GM18508 (cell line): ENCODE results near the gene STON1.
"Not testable (repeated sequence)": the region's sequence is repeated elsewhere in the genome, so short reads cannot be mapped to it uniquely, and the experiment has no call there.

Experiments used
- ATAC-seq: cut with Tn5 transposase; IDR thresholded peaks from one replicate; pipeline ENCODE4 v1.9.1; 2021; ENCODE audit warnings: moderate number of reproducible peaks; ENCODE audit not compliant: insufficient read depth, unreplicated experiment

The STON1 gene

GRCh38 chr2:48567671-48568070 lies 37.7 kb downstream of the STON1 start:
- no peak for ATAC-seq

DNA sequence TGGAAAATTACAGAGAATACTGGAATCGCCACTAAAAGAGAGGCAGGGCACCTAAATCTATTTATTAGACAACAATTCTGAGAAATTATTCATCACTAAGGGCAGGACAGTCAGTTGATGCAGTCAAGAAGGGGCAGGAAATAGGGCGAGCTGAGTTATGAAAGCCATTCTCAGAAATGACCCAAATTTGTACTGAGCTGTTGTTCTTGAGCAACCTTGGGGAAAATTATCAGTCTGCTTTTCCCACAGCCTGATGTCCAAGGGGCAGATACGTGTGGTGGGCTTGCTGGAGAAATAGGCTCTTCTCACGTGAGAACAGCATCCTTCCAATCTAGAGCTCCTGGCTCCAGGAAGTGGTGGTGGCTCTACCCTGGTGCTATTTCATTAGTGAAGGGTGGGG lies 38.6 kb downstream of the STON1 start:
- ATAC-seq = no peak

DNA sequence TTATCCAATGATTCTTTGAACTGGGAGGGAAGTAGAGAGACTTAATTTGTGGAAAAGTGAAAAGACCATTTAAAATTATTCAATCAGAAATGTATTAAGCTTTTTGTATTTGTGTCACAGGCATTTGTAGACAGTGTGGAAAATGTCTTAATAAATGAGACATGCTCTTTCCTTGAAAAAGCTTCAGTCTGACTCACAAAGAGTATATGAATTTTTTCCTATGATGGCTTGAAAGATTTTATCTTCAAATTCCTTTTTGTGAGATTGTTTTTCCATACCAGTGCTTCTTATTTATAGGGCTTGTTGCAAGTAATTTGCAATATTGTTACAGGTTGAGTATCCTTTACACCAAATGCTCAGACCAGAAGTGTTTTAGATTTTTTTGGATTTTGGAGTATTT lies 39.5 kb downstream of the STON1 start:
- no peak for ATAC-seq

GRCh38 chr2:48572816-48573215 lies 42.9 kb downstream of the STON1 start:
- no peak for ATAC-seq

DNA sequence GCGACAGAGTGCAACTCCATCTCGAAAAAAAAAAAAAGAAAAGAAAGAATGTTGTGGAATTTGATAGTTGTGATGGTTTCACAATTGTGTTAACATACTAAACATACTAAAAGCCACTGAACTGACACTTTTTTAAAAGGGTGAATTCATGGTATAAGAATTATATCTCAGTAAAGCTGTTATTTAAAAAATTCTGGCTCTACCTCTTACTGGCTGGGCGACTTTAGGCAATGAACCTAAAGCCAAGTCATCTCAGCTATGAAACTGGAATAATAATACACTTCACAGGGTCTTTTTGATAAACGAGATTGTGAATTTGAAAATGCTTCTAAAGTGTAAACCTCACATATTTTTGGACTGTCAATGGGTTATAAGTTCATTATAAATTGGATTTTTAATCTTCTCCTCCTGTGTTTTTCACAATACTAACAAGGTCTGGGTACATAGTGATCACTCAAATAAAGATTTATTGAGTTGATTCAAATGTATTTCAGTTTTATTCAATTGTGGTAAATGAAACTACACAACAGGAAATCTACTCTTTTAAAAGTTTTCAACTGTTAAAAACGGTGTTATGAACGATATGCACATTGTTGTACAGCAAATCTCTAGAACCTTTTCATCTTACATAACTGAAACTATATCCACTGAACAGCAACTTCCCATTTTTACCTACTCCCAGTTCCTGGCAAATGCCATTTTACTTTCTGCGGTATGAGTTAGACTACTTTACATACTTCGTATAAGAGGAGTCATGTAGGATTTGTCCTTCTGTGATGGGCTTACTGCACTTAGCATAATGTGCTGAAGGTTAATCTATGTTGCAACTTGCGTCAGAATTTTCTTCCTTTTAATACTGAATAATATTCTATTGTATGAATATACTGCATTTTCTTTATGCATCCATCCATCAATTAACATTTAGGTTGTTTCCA lies 44.7 kb downstream of the STON1 start:
- ATAC-seq = no peak

DNA sequence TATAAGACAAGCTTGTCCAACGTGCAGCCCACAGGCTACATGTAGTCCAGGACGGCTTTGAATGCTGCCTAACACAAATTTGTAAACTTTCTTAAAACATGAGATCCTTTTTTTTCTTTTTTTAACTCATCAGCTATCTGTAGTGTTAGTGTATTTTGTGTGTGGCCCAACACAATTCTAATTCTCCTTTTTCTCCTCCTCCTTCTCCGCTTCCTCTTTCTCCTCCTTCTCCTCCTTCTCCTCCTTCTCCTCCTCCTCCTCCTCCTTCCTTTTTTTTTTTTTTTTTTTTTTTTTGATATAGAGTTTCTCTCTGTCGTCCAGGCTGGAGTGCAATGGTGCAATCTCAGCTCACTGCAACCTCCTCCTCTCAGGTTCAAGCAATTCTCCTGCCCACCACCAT lies 48.4 kb downstream of the STON1 start:
- ATAC-seq = no peak

DNA sequence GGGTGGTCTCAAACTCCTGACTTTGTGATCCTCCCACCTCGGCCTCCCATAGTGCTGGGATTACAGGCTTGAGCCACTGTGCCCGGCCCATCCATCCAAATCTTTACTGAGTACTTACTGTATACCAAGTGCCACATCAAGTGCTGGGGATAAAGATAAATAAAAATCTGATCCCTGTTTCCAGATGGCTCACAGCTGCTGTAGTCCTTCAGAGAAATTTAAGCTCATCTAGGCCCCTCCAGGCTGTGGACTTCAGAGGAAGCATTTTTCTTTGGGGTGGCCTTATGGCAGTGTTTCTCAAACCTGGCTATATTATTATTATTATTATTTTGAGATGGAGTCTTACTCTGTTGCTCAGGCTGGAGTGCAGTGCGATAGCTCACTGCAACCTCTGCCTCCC lies 54.0 kb downstream of the STON1 start:
- no peak for ATAC-seq

DNA sequence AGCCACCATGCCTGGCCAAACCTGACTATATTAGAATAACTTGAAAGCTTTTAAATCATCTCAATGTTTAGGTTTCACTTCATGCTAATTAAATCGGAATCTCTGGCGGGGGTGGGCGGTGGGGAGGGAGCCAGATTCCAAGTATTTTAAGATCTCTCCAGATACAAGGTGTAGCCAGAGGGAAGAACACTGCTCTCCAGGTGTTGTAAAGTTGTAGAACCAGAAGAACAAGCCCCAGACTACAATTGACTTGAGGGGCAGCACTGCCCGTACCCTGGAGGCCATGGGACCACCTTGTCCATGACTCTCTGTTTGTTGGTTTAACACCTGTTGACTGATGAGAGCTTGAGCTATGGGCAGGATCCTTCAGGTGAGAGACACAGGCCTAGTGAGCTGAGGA lies 54.6 kb downstream of the STON1 start:
- no peak for ATAC-seq

DNA sequence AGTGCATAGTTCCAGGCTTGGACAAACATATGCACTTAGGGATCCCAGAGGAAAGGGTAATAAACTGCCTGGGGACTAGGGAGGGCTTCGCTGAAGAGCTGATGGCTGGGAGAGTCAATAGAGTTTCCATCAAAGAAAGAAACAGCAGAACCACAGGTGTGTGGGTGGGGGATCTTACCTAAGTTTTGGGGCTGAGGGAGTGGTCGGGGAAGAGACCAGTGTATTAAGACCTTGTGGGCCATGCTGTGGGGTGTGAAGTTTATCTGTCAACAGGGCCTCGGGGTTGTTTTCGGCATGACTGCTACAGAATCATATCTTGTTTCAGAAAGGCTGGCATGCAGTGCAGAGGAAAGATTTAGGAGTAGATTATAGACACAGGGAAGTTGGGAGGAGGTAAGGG lies 56.5 kb downstream of the STON1 start:
- no peak for ATAC-seq

DNA sequence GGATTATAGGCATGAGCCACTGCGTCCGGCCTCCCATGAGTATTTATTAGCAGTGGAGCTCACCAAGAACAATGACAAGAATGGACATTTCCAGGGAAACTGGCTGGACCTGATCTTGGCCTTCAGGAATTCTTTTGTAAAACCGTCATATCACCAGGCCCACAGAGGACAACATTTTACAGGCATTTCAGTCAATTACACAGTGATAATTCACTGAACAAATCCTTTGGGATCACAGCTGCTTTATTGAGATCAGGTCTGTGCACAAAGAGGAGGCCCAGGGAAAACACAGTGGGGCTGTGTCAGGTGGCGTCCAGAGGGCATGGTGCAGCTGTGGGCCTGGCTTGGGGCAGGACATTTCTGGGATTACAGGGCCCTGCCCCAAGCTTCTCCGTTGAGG lies 57.6 kb downstream of the STON1 start:
- ATAC-seq = no peak

DNA sequence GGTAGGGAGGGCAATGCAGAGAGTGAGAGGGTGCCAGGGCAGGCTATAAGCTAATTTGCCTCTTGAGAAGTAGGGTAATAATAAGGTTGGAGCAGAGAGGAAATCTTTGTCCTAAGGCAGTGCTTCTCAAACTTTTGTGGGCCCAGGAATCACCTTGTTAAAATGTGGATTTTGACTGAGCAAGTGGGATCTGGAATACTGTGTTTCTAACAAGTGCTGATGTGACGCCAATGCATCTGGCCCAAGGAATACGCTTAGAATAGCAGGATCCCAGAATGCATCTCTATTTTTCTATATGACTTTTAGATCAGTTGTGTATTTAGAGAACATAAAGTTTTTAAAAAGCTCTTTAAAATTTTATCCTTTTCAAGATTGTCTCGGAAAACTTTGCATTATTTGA lies 58.0 kb downstream of the STON1 start:
- no peak for ATAC-seq

DNA sequence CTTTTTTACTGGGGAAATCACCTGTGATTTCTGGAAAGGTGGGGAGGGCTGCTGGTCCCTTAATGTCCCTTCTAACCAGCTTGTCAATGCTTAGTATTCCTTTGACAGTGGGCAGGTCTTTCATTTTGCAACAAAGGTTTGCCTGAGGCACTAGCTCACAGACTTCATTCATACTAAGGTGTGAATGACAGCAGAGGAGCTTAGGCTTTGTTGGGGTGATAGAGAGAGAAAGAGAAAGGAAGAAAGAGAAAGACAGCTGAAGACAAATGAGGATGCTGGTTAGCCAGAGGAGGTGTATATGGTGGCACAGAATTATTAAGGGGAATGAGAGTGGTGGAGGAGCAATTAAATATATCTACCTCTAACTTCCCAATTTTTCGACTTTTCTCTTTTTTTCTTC lies 58.8 kb downstream of the STON1 start:
- no peak for ATAC-seq

- ATAC-seq = no peak
Observed at GRCh38 chr2:48589170-48589767, 59.3 kb downstream of the STON1 start.

- ATAC-seq = no peak
Observed at GRCh38 chr2:48590017-48590416, 60.1 kb downstream of the STON1 start.

GRCh38 chr2:48592067-48592466 lies 62.1 kb downstream of the STON1 start:
- ATAC-seq = no peak

- ATAC-seq = not testable (repeated sequence)
Observed at GRCh38 chr2:48596751-48597150, 66.8 kb downstream of the STON1 start.

- no peak for ATAC-seq
Observed at GRCh38 chr2:48597492-48597891, 67.5 kb downstream of the STON1 start.

DNA sequence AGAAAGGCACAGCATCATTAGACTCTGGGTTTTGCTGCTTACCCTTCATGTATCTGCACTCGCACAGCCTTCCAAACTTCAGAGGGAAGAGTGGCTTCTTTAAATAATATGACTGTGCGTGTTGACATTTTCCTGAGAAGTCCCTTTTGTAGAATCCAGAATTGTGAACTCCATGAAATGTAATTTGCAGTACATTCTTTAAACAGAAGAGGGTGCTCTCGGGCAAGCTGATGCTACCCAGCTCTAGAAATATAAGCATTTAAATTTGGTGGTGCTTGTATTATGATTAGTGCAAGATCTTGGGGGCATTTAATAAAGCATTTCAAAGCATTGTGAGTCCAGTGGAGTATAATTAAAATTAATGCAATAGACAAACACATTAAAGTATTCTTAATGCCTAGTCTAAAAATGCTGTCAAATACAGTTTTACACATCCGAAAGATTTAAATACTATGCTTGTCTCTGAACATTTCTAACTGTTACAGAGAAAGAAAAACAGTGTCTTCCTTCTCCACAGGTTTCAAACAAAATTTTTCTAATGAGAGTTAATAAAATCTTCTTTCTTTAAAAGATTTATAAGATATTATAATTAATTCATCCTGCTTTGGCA lies 70.4 kb downstream of the STON1 start:
- peak; percentile 53 for ATAC-seq

GRCh38 chr2:48600917-48601316 lies 71.0 kb downstream of the STON1 start:
- ATAC-seq = no peak

DNA sequence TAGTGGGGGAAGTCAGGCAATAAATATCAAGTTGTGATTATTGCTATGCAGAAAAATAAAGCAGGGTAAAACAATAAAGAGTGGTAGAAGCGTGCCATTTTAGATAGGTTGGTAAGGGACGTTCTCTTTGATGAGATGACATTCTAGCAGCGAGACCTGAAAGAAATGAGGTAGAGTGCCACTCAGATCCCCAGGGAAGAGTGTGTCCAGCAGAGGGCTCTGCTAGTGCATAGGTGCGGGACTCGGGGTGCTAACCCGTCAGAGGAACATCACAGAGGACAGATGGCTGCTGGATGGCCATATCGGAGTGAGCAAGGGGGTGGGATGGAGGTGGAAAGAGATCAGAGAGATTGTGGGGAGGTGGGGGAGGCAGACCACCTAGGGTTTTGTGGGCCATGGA lies 71.4 kb downstream of the STON1 start:
- ATAC-seq = no peak

- no peak for ATAC-seq
Observed at GRCh38 chr2:48605482-48606175, 75.7 kb downstream of the STON1 start.
